Measurements from ENCODE around the gene COL26A1.

DNA sequence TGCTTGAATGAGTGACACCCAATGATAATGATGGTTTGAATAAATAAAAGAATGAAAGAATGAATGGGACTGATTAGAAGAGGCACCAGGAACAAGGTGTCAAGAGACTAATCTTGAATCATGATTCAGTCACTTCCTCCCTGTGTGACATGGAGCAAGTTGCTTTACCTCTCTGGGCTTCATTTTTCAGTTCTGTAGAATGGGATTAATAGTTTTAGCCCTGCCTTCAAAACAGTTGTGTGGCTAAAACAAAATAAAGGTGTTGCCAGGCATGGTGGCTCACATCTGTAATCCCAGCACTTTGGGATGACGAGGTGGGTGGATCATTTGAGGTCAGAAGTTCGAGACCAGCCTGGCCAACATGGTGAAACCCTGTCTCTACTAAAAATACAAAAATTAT is 228.8 kb downstream of the COL26A1 start:
- TF ChIP-seq POLR2A (IDR thresholded peaks at IDR 0.05), result no peak
- TF ChIP-seq CTCF (IDR thresholded peaks at IDR 0.05), result no peak

All from lower leg skin (tissue), 3 donors.